ENCODE measurements around the gene ZNF582.
"Not testable (repeated sequence)": the region's sequence is repeated elsewhere in the genome, so short reads cannot be mapped to it uniquely, and the experiment has no call there.

DNA sequence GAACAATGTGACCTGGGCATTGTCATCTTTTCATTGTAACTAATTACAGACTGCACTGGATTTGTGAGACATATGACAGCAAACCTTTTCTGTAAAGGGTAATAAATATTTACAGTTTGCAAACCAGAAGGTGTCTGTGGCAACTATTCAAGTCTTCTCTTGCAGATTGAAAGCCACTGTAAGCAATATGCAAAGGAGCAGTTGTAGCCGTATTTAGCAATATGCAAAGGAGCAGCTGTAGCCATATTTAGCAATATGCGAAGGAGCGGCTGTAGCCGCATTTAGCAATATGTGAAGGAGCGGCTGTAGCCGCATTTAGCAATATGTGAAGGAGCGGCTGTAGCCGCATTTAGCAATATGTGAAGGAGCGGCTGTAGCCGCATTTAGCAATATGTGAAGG, 54.3 kb downstream of the ZNF582 start:
- TF ChIP-seq ZNF274 (IDR thresholded peaks at IDR 0.05; ENCODE audit: low read depth, low read length); YY1 (IDR thresholded peaks at IDR 0.05; ENCODE audit: insufficient read depth, insufficient read length): not testable (repeated sequence)
